HepG2 (cell line): ENCODE results near the gene BTRC.

Experiments
- SALL2 ChIP-seq: sonication (generic); formaldehyde crosslinking; IDR thresholded peaks from 2 replicates; pipeline ENCODE4 v1.8.1; 2023; ENCODE audit warnings: mild to moderate bottlenecking, missing genetic modification reagents, inconsistent platforms
- SP1 ChIP-seq, 2 experiments: fragments of 450-650 bp in 1 of 2; sonication (generic) in 1 of 2; formaldehyde crosslinking in 1 of 2; IDR thresholded peaks; 2 replicates each; pipeline versions ENCODE4 v1.4.0 to v1.6.1; 2016 to 2020; ENCODE audit warnings: missing genetic modification reagents in 1 of 2
- TAF1 ChIP-seq: sonication (generic); formaldehyde crosslinking; IDR thresholded peaks from 2 replicates; pipeline ENCODE4 v1.4.0; 2020; ENCODE audit warnings: missing genetic modification reagents
- YY1 ChIP-seq: IDR thresholded peaks from 2 replicates; pipeline ENCODE4 v1.6.1; 2011; ENCODE audit warnings: low read length, low read depth, moderate library complexity, mild to moderate bottlenecking; ENCODE audit not compliant: insufficient read depth, insufficient replicate concordance
- ZNF646 ChIP-seq: sonication (generic); formaldehyde crosslinking; IDR thresholded peaks from 2 replicates; pipeline ENCODE4 v1.9.0; 2021; ENCODE audit warnings: mild to moderate bottlenecking, missing genetic modification reagents
- TF ChIP-seq, protein P1 (sequence below): IDR thresholded peaks from 2 replicates; pipeline ENCODE4 v1.6.1; 2012; ENCODE audit warnings: low read length, improper control_type of control experiment
- TF ChIP-seq, protein P2 (sequence below): sonication (generic); formaldehyde crosslinking; IDR thresholded peaks from 2 replicates; pipeline ENCODE4 v1.5.0; 2020; ENCODE audit warnings: mild to moderate bottlenecking, missing genetic modification reagents, moderate library complexity

- TF ChIP-seq, protein P1, sequence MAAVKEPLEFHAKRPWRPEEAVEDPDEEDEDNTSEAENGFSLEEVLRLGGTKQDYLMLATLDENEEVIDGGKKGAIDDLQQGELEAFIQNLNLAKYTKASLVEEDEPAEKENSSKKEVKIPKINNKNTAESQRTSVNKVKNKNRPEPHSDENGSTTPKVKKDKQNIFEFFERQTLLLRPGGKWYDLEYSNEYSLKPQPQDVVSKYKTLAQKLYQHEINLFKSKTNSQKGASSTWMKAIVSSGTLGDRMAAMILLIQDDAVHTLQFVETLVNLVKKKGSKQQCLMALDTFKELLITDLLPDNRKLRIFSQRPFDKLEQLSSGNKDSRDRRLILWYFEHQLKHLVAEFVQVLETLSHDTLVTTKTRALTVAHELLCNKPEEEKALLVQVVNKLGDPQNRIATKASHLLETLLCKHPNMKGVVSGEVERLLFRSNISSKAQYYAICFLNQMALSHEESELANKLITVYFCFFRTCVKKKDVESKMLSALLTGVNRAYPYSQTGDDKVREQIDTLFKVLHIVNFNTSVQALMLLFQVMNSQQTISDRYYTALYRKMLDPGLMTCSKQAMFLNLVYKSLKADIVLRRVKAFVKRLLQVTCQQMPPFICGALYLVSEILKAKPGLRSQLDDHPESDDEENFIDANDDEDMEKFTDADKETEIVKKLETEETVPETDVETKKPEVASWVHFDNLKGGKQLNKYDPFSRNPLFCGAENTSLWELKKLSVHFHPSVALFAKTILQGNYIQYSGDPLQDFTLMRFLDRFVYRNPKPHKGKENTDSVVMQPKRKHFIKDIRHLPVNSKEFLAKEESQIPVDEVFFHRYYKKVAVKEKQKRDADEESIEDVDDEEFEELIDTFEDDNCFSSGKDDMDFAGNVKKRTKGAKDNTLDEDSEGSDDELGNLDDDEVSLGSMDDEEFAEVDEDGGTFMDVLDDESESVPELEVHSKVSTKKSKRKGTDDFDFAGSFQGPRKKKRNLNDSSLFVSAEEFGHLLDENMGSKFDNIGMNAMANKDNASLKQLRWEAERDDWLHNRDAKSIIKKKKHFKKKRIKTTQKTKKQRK, result no peak
- TF ChIP-seq SP1 (IDR thresholded peaks at IDR 0.05) (no peak), SP1 (CRISPR knock-in tag; IDR thresholded peaks at IDR 0.05) (no peak), SALL2 (CRISPR knock-in tag) (no peak), YY1 (no peak), ZNF646 (CRISPR knock-in tag) (no peak), TAF1 (CRISPR knock-in tag) (no peak)
- TF ChIP-seq, protein P2, sequence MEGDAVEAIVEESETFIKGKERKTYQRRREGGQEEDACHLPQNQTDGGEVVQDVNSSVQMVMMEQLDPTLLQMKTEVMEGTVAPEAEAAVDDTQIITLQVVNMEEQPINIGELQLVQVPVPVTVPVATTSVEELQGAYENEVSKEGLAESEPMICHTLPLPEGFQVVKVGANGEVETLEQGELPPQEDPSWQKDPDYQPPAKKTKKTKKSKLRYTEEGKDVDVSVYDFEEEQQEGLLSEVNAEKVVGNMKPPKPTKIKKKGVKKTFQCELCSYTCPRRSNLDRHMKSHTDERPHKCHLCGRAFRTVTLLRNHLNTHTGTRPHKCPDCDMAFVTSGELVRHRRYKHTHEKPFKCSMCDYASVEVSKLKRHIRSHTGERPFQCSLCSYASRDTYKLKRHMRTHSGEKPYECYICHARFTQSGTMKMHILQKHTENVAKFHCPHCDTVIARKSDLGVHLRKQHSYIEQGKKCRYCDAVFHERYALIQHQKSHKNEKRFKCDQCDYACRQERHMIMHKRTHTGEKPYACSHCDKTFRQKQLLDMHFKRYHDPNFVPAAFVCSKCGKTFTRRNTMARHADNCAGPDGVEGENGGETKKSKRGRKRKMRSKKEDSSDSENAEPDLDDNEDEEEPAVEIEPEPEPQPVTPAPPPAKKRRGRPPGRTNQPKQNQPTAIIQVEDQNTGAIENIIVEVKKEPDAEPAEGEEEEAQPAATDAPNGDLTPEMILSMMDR (CRISPR knock-in tag), result no peak
These were observed 225.0 kb downstream of the BTRC start for GRCh38 chr10:101578803-101579515.
